DOHH2 (cell line): Measurements from ENCODE around the gene LHX2.

ENCODE experiments used
- CTCF ChIP-seq: fragments of 200-600 bp; sonication (generic); IDR thresholded peaks from one replicate; pipeline ENCODE4 v1.5.1; 2014; ENCODE audit warnings: antibody characterized with exemption, mild to moderate bottlenecking, low read depth, low read length; ENCODE audit not compliant: poor library complexity, severe bottlenecking
- EZH2phosphoT487 ChIP-seq: fragments of 200-600 bp; sonication (generic); IDR thresholded peaks from 2 replicates; pipeline ENCODE4 v1.6.1; 2017; ENCODE audit warnings: borderline replicate concordance, mild to moderate bottlenecking, antibody characterized with exemption, low read length, moderate library complexity, mixed read lengths

- TF ChIP-seq CTCF = no peak
- TF ChIP-seq EZH2phosphoT487 = no peak
Measured at GRCh38 chr9:124045830-124046177, 34.2 kb downstream of the LHX2 start.
